CMK (cell line): ENCODE data around the gene DDX25.
"Not testable (repeated sequence)": the region's sequence is repeated elsewhere in the genome, so short reads cannot be mapped to it uniquely, and the experiment has no call there.

Experiments
- DNase-seq: peaks from one replicate; pipeline ENCODE4 v3.0.0-alpha.2; 2010; ENCODE audit warnings: low read depth

Gene DDX25

GRCh38 chr11:125903711-125904659 is at the start of gene DDX25:
DDX25 (plus strand) TSS chr11:125904508; CDS start chr11:125904518, 10 bp downstream.
- no peak for DNase-seq

DNA sequence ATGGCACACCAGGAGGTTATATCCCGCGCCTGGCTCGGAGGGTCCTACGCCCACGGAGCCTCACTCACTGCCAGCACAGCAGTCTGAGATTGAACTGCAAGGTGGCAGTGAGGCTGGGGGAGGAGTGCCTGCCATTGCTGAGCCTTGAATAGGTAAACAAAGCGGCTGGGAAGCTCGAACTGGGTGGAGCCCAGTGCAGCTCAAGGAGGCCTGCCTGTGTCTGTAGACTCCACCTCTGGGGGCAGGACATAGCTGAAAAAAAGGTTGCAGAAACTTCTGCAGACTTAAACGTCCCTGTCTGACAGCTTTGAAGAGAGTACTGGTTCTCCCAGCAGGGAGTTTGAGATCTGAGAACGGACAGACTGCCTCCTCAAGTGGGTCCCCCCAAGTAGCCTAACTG is 46.6 kb upstream of the DDX25 start:
- DNase-seq = not testable (repeated sequence)

- DNase-seq = not testable (repeated sequence)
Measured at GRCh38 chr11:125862786-125863185, 41.5 kb upstream of the DDX25 start.

DNA sequence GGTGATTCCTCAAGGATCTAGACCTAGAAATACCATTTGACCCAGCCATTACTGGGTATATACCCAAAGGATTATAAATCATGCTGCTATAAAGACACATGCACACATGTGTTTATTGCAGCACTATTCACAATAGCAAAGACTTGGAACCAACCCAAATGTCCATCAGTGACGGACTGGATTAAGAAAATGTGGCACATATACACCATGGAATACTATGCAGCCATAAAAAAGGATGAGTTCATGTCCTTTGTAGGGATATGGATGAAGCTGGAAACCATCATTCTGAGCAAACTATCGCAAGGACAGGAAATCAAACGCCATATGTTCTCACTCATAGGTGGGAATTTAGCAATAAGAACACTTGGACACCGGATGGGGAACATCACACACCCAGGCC is 39.0 kb upstream of the DDX25 start:
- not testable (repeated sequence) for DNase-seq

DNA sequence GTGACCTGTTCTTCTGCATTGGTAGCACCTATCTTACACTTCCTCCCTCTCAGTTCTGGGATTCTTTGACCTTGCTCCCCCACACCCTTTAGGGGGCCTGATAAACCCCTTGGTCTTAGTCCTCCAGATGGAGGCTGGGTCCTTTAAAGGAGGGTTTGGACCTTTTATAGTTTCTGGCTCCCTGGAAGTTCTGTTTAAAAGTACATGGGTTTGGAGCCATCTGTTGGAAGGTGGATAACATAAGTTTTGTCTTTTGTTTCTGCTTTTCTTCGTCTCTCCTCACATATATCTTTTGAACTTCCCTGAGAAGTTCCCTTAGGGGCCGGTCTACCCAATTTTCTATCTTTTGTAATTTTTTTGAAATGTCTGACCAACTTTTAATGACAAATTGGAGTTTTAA is 34.8 kb upstream of the DDX25 start:
- DNase-seq = no peak

- DNase-seq = no peak
Measured at GRCh38 chr11:125871391-125872137, 32.7 kb upstream of the DDX25 start.

DNA sequence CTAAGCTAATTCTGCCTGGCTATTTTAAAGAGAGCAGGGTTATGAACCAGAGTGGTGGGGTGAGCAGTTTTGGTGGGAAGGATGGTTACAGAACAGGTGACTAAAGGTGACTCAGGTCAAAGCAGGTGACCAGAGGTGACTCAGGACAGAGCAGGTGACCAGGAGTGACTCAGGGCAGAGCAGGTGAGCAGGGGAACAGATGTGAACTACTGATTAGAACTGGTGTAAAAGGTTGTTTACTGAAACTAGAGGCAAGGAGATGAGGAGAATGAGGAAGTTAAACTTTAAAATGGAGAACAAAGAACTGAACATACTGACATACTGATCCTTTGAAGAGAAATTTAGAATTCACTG is 32.2 kb upstream of the DDX25 start:
- no peak for DNase-seq

- DNase-seq = no peak
Measured at GRCh38 chr11:125873881-125874555, 30.3 kb upstream of the DDX25 start.

- no peak for DNase-seq
Measured at GRCh38 chr11:125874556-125875124, 29.7 kb upstream of the DDX25 start.

DNA sequence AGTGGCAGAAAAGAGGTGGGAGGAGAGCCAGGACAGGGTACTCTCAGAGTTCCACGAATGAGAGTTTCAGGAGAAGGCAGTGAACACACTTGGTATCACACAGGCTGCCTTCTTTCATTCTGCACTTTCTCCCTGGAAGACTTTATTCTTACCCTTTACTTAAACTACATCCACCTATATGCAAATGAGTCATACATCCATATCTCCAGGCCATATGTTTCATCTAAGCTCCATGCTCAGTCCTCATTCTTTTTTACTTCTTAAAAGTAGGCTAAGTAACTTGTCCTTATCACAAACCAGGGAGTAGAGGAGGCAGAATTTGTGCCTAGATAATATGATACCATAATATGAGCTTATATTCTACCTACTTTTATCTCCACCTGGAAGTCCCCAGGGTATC is 23.0 kb upstream of the DDX25 start:
- no peak for DNase-seq

DNA sequence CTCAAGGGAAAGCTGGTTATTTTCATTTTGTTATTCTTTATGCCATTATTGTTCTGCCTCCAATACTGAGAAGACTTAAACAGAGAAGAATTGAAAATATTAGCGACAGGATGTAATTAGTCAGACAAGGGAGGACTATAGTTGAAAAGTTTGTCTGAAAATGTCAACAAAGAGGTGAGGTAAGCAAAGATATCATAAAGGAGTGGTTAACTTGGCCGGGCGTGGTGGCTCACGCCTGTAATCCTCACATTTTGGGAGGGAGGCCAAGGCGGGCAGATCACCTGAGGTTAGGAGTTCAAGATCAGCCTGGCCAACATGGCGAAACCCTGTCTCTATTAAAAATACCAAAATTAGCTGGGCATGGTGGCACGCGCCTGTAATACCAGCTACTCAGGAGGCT is 20.9 kb upstream of the DDX25 start:
- no peak for DNase-seq

- no peak for DNase-seq
Measured at GRCh38 chr11:125886997-125887372, 17.3 kb upstream of the DDX25 start.

GRCh38 chr11:125887373-125888324 is 16.7 kb upstream of the DDX25 start, which contains the start of gene HYLS1:
HYLS1 (plus strand) TSS chr11:125887668; CDS start chr11:125899369, 11,701 bp downstream.
- peak; percentile 87 for DNase-seq

DNA sequence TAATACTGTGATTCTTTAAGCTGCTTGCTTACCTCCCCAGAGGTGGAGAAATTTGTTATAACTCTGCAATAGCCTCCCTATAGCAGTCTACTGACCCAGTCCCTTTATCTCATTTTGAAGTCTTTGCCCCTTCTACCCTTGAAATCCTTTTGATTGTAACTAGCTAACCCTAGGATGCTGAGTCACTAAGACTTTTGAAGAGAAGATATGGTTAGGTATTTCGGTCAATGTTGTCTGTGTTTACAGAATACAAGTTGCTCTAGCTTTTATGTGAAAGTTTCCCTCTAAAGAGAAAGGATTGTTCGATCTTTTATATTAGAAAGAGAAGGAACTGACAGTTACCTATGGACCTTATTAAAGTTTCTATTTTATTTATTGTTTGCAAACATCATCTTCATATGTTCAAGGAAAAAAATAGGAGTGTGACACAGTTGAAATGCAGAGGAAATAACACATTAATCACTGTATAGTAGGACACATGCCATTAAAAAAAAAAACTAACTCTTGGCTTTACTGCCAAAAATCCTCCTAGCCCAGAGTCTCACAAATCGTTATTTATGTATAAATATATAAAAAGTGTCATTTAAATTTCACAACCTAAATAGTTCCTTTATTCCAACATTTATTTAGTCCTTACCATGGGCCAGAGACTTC is 13.7 kb upstream of the DDX25 start:
- DNase-seq = no peak

DNA sequence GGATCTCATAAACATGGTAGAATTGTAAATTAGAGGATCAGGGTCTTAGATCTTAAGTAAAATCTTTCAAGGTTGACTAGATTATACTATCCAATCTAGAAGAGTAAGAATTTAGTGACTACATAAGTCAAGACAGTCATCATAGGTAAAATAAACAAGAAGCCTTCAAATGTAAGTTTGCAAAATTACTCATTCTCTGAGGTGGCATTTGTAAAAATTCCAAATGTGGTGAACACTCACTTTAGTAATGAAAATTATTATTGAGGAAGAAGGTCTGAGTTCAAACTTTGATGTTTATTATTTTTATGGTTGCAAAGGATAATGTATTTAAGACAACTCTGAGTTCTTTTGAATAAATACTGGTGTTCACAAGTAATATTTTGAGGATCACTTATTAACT is 12.2 kb upstream of the DDX25 start:
- no peak for DNase-seq

DNA sequence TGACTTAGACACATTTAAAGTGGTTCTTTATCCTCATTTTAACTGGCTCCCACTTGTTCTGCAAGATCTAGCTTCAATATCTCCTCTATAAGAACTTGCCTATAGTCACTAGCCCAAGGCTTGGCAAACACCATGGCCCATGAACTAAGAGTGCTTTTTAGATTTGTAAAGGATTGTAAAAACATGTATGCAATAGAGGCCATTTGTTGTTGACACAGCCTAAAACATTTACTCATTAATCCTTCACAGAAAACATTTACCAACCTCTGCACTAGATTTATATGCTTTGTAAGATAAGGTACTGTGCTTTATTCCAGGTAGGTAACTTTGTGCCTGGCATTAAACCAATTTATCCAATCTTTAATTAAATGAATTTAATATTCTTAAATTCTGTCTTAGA is 11.3 kb upstream of the DDX25 start:
- no peak for DNase-seq

GRCh38 chr11:125901872-125902271 is 2.4 kb upstream of the DDX25 start:
- no peak for DNase-seq

DNA sequence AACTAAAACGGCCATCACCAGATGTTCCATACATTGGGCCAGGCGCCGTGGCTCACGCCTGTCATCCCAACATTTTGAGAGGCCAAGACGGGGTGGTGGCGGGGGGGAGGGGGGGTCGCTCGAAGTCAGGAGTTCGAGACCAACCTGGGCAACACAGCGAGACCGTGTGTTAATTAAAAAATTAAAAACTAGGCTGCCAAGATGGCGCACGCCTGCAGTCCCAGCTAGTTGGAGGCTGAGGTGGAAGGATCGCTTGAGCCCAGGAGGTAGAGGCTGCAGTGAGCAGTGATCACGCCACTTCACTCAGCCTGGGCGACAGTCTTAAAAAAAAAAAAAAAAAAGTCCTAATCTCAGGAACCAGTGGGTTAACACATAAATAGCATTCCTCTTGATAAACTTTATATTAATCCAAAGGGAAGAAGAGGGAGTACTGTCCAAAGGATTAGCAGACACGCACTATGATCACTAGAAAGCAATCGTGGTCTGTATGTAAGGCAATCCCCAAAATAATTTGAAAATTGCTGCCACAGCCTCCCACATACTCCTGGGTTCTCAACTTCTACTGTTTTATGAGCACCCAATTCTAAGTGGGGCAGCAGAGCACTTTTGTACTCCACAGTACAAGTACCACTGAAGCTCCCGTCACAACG is 1.9 kb upstream of the DDX25 start:
- no peak for DNase-seq

GRCh38 chr11:125902927-125903710 is 1.2 kb upstream of the DDX25 start, which contains the start of gene PUS3:
PUS3 (minus strand) TSS chr11:125903206; CDS start chr11:125896284, 6,922 bp downstream.
- DNase-seq = peak; percentile 45
